ENCODE data around the gene HDHD5. TPM values are rescaled to one million over a fixed set of nuclear protein-coding genes. Genes with fewer than 3 reads are reported as not detected.

The HDHD5 gene
- total and polyA plus RNA-seq, 4 donors: 13.2 to 46.1 (median 35.9) TPM

DNA sequence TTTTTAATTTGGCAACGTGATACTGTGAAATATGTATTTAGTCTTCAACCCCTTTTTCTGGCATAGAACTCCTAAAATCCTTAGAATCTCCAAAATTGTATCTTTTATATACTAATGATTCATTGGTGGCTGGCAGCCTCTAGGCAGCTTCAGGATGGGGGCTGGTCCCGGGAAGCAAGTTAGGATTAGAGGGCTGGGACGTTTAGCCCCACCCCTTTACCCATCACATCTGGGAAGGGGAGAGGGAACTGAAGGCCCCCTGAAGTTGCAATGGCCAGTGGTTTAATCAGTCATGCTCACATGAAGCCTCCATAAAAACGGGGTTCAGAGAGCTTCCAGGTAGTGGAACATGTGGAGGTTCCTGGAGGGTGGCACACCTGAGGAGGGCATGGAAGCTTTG is 67.2 kb downstream of the HDHD5 start:
- H3K36me3 ChIP-seq (ENCODE audit: control insufficient read depth in 4 of 4, insufficient read depth in 3 of 4, low read depth in 1 of 4, low read length in 3 of 4): no peaks in the 10 kb centered on the region
- no peak overlapping the region for H3K9ac ChIP-seq (ENCODE audit: low read depth in 1 of 2, low read length in 2 of 2)
- H3K27me3 ChIP-seq (ENCODE audit: control insufficient read depth in 4 of 4, insufficient read depth in 4 of 4, low read length in 3 of 4): no peaks in the 10 kb centered on the region
- no peak overlapping the region for H3K27ac ChIP-seq (ENCODE audit: low read depth in 1 of 2, low read length in 2 of 2)
- H3K4me1 ChIP-seq (ENCODE audit: control insufficient read depth in 4 of 4, insufficient read depth in 4 of 4, low read length in 3 of 4): peaks cover 0 to 12% (median 2%) of the 10 kb centered on the region in 4 donors
- DNase-seq (ENCODE audit: low spot score): no peak
- WGBS: 77% methylated on average over 4 of the region's 4 CpGs
- H3K9me3 ChIP-seq (ENCODE audit: control insufficient read depth in 4 of 4, low read length in 3 of 4): no peaks in the 10 kb centered on the region
- H3K4me3 ChIP-seq (ENCODE audit: low read depth in 1 of 3, low read length in 3 of 3): no peak overlapping the region
- TF ChIP-seq TAF1 (conservative IDR thresholded peaks at IDR 0.05): no peak
- no peak for TF ChIP-seq SP1 (IDR thresholded peaks at IDR 0.05)
- TF ChIP-seq YY1 (IDR thresholded peaks at IDR 0.05): no peak
- TF ChIP-seq NR2F2 (IDR thresholded peaks at IDR 0.05): no peak
- TF ChIP-seq HNF4G (IDR thresholded peaks at IDR 0.05): no peak
- TF ChIP-seq, protein P1, sequence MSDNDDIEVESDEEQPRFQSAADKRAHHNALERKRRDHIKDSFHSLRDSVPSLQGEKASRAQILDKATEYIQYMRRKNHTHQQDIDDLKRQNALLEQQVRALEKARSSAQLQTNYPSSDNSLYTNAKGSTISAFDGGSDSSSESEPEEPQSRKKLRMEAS (IDR thresholded peaks at IDR 0.05): no peak
- TF ChIP-seq, protein P2, sequence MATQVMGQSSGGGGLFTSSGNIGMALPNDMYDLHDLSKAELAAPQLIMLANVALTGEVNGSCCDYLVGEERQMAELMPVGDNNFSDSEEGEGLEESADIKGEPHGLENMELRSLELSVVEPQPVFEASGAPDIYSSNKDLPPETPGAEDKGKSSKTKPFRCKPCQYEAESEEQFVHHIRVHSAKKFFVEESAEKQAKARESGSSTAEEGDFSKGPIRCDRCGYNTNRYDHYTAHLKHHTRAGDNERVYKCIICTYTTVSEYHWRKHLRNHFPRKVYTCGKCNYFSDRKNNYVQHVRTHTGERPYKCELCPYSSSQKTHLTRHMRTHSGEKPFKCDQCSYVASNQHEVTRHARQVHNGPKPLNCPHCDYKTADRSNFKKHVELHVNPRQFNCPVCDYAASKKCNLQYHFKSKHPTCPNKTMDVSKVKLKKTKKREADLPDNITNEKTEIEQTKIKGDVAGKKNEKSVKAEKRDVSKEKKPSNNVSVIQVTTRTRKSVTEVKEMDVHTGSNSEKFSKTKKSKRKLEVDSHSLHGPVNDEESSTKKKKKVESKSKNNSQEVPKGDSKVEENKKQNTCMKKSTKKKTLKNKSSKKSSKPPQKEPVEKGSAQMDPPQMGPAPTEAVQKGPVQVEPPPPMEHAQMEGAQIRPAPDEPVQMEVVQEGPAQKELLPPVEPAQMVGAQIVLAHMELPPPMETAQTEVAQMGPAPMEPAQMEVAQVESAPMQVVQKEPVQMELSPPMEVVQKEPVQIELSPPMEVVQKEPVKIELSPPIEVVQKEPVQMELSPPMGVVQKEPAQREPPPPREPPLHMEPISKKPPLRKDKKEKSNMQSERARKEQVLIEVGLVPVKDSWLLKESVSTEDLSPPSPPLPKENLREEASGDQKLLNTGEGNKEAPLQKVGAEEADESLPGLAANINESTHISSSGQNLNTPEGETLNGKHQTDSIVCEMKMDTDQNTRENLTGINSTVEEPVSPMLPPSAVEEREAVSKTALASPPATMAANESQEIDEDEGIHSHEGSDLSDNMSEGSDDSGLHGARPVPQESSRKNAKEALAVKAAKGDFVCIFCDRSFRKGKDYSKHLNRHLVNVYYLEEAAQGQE (IDR thresholded peaks at IDR 0.05): no peak
- TF ChIP-seq RAD21 (IDR thresholded peaks at IDR 0.05): no peak
- TF ChIP-seq, protein P3, sequence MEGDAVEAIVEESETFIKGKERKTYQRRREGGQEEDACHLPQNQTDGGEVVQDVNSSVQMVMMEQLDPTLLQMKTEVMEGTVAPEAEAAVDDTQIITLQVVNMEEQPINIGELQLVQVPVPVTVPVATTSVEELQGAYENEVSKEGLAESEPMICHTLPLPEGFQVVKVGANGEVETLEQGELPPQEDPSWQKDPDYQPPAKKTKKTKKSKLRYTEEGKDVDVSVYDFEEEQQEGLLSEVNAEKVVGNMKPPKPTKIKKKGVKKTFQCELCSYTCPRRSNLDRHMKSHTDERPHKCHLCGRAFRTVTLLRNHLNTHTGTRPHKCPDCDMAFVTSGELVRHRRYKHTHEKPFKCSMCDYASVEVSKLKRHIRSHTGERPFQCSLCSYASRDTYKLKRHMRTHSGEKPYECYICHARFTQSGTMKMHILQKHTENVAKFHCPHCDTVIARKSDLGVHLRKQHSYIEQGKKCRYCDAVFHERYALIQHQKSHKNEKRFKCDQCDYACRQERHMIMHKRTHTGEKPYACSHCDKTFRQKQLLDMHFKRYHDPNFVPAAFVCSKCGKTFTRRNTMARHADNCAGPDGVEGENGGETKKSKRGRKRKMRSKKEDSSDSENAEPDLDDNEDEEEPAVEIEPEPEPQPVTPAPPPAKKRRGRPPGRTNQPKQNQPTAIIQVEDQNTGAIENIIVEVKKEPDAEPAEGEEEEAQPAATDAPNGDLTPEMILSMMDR (IDR thresholded peaks at IDR 0.05; ENCODE audit: low read depth, low read length, missing input control): no peak
- no peak for TF ChIP-seq HNF4A (conservative IDR thresholded peaks at IDR 0.05)
- TF ChIP-seq FOXA1 (IDR thresholded peaks at IDR 0.05): no peak
- no peak for TF ChIP-seq GABPA (IDR thresholded peaks at IDR 0.05 in 1 of 2, conservative IDR thresholded peaks at IDR 0.05 in 1 of 2)
- no peak for TF ChIP-seq RXRA (IDR thresholded peaks at IDR 0.05)

DNA sequence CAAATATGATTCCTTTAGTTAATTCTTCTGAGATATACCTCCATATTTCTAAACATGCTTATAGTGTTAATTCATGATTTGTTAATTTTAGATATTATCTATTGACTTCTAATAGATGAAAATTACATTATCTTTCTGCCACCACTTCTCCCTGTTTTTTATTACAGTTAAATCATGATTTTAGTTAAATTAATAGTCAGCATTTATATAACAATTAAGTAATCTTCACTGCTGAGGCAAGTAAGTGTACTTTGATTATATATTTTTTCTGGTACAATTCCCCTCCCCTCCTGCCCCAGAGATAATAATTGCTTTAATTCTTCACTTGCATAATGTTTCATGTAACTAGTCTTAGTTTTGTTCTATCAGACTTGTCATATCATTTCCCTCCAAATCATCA is 68.5 kb downstream of the HDHD5 start:
- no peak for DNase-seq (ENCODE audit: low spot score)
- peaks cover 0 to 12% (median 2%) of the 10 kb centered on the region in 4 donors for H3K4me1 ChIP-seq (ENCODE audit: control insufficient read depth in 4 of 4, insufficient read depth in 4 of 4, low read length in 3 of 4)

More for the DNA sequence above, 68.5 kb downstream of the HDHD5 start:
- H3K4me3 ChIP-seq (ENCODE audit: low read depth in 1 of 3, low read length in 3 of 3): no peak overlapping the region
- H3K36me3 ChIP-seq (ENCODE audit: control insufficient read depth in 4 of 4, insufficient read depth in 3 of 4, low read depth in 1 of 4, low read length in 3 of 4): no peaks in the 10 kb centered on the region
- H3K9ac ChIP-seq (ENCODE audit: low read depth in 1 of 2, low read length in 2 of 2): no peak overlapping the region
- H3K9me3 ChIP-seq (ENCODE audit: control insufficient read depth in 4 of 4, low read length in 3 of 4): no peaks in the 10 kb centered on the region
- H3K27ac ChIP-seq (ENCODE audit: low read depth in 1 of 2, low read length in 2 of 2): no peak overlapping the region
- no peak for TF ChIP-seq HNF4G (IDR thresholded peaks at IDR 0.05)
- TF ChIP-seq GABPA (IDR thresholded peaks at IDR 0.05 in 1 of 2, conservative IDR thresholded peaks at IDR 0.05 in 1 of 2): no peak
- TF ChIP-seq, protein P4, sequence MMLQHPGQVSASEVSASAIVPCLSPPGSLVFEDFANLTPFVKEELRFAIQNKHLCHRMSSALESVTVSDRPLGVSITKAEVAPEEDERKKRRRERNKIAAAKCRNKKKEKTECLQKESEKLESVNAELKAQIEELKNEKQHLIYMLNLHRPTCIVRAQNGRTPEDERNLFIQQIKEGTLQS (IDR thresholded peaks at IDR 0.05): no peak
- no peak for TF ChIP-seq HNF4A (conservative IDR thresholded peaks at IDR 0.05)
- TF ChIP-seq EGR1 (IDR thresholded peaks at IDR 0.05; ENCODE audit: low read depth in 2 of 2): no peak
- TF ChIP-seq RXRA (IDR thresholded peaks at IDR 0.05): no peak
- no peak for TF ChIP-seq YY1 (IDR thresholded peaks at IDR 0.05)
- no peak for TF ChIP-seq TAF1 (conservative IDR thresholded peaks at IDR 0.05)
- TF ChIP-seq SP1 (IDR thresholded peaks at IDR 0.05): no peak
- no peak for TF ChIP-seq RAD21 (IDR thresholded peaks at IDR 0.05)
- TF ChIP-seq, protein P2 (IDR thresholded peaks at IDR 0.05): no peak
- TF ChIP-seq FOXA2 (IDR thresholded peaks at IDR 0.05): no peak
- TF ChIP-seq, protein P1 (IDR thresholded peaks at IDR 0.05): no peak
- no peak for TF ChIP-seq JUND (IDR thresholded peaks at IDR 0.05)
- TF ChIP-seq FOXA1 (IDR thresholded peaks at IDR 0.05): no peak
- H3K27me3 ChIP-seq (ENCODE audit: control insufficient read depth in 4 of 4, insufficient read depth in 4 of 4, low read length in 3 of 4): no peaks in the 10 kb centered on the region

Measured in liver (tissue), 9 donors.